CD1c-positive myeloid dendritic cell (primary cell): ENCODE measurements around the gene ZNF580.
A peak's percentile ranks its signal among the peaks of the same experiment; 100 is the strongest.

Source experiments
- DNase-seq: peaks from one replicate; pipeline ENCODE4 v3.0.0-alpha.2; 2016; ENCODE audit errors: extremely low spot score

ZNF580 gene, protein sequence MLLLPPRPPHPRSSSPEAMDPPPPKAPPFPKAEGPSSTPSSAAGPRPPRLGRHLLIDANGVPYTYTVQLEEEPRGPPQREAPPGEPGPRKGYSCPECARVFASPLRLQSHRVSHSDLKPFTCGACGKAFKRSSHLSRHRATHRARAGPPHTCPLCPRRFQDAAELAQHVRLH

DNA sequence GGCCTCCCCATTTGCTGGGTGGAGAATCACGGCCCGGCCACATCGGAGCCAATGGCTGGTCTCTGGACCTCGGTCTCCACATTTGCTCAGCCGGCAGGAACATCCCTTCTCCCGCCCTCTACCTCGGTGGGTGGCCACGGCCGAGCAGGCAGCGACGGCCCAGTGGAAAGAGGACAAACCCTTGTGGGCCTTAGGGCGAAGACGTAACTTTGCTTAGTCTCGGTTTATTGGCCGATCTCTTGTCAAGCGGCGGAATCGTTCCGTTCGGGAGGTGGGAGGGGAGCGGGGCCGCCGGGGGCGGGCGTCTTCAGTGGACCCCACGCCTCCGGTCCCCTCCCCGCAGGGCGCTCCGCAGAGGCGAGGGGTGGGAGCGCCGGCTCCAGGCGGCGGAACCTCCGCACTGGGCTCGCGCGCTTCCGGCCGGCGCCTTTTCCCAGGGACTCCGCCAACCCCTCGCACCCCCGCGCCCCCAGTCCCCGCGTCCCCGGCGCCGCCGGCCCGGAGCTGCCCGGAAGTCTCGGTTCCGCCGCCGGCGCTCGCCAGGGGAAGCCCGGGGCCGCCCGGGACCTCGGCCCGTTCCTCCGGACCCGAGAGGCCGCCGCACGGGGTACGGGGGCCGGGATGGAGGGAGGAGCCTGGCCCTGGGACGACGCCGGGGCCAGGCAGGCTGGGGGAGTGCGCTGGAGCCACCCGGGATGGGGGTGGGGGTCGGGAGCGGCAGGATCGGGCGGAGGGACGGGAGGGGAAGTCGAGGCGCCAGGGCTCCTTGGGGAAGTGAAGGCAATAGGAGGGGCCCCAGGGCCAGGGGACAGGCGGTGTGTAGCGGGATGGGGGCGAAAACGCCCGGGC is at the start of gene ZNF580:
ZNF580 (plus strand) TSS at position 426 of the 849 bp plus-strand sequence. CDS start 1,507 bp downstream, outside the sequence.
- peak; percentile 63 for DNase-seq

DNA sequence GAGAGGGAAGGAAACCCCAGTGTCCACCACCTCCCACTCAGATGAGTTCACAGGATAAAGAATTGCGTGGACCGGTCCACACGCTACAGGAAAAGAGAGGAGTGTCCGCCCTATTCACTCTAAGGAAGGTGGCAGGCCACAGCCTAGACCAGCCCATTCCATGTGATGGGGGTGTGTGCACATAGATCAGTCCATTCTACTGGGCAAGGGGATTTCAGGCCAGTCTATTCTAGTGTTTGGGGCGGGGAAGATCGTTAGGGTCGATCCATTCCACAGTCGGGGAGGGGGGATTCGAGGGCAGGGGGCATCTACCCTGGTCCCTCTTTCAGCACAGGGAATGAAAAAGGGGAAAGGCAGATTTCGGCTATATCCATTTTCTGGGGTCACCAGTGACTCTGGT is 49.2 kb upstream of the ZNF580 start:
- no peak for DNase-seq

GRCh38 chr19:55592391-55593090 is 48.3 kb upstream of the ZNF580 start:
- DNase-seq: no peak

- DNase-seq: no peak
Measured at GRCh38 chr19:55593096-55593772, 47.6 kb upstream of the ZNF580 start.

- DNase-seq: no peak
Measured at GRCh38 chr19:55594996-55595545, 45.7 kb upstream of the ZNF580 start.

- no peak for DNase-seq
Measured at GRCh38 chr19:55596304-55596703, 44.5 kb upstream of the ZNF580 start.

- no peak for DNase-seq
Measured at GRCh38 chr19:55597501-55597921, 43.3 kb upstream of the ZNF580 start.

GRCh38 chr19:55598034-55598433 is 42.8 kb upstream of the ZNF580 start:
- DNase-seq: no peak

DNA sequence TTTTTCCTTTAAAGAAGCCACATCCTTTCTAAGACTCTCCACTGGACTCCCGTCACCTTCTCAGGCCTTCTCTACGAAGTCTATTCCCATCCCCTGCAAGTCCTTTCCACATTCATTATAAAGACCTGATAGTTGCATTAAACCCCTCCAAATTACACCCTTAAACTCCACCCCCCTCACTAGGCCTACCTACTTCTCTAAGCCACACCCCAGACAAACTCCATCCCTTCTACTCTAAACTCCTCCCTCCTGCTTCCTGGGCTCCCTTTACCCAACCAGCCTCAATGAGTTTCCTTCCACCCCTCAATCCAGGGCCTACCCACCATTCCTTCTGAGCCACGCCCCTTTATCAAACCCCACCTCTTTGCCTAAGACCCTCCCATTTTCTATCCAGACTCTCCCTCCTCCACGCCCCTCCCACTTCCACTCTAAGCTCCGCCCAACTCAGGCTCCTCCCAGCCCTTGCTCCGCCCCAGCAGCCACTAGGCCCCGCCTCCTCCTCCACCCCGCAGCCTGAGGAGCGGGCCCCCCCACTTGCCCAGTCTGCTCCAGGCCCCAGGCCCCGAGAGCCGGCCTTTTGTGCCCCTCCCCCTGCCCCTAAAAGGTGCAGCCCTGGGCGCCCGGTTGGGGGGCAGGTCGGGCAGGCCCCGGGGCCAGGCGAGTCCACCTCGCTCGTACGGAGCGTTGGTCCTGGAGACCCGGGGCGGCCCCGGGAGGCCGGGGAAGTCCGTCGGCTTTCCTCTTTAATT is 41.9 kb upstream of the ZNF580 start:
- DNase-seq: peak; percentile 96

GRCh38 chr19:55599468-55599841 is 41.3 kb upstream of the ZNF580 start, which contains the start of gene FIZ1:
Gene FIZ1, minus strand, starts transcription at chr19:55599517. Its CDS starts 1,652 bp downstream, at chr19:55597865.
- DNase-seq: peak; percentile 99

DNA sequence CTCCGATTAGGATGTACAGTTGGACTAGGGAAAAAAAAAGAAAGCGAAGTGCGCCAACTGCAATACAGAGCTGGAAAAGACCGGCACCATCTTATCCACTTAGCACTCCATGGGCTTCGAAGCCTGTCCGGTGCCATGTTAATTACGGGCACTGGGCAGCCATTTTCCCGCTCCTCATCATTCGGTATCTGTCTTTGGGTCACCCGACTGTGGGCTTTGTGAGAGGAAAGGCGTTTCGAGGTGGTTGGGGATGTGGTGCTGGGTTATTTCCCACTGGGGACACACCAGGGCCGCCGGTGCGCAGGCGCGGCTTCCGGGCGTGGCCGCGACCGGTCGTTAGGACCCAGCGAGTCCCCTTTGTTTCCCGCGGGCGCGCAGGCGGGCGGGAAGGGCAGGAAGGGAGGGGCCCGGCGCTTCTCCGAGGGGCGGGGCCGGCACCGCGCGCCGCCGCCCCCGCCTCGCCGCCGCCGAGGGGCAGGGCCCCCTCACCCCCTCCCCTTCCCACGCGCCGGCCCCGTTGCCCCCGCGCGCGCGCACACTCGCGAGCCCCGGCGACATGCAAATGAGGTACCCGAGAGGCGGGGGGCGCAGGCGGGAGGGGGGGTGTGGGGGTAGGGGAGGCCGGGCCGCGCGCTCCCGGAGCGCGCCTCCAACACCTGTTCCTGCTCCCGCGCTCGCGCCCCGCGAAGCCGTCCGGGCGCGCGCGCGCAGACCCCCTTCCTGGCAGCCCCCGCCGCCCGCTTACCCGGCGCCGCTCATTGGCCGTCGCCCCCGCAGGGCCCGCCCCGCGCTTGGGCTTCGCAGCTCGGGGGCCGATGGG is 40.8 kb upstream of the ZNF580 start, which contains the start of gene ZNF524:
ZNF524 (plus strand) TSS at position 447 of the 820 bp plus-strand sequence. CDS start 1,825 bp downstream, outside the sequence.
- peak; percentile 89 for DNase-seq

GRCh38 chr19:55600662-55601028 is 40.2 kb upstream of the ZNF580 start:
- no peak for DNase-seq

GRCh38 chr19:55601084-55601483 is 39.7 kb upstream of the ZNF580 start:
- DNase-seq: no peak

GRCh38 chr19:55602104-55603001 is 38.4 kb upstream of the ZNF580 start:
- no peak for DNase-seq

DNA sequence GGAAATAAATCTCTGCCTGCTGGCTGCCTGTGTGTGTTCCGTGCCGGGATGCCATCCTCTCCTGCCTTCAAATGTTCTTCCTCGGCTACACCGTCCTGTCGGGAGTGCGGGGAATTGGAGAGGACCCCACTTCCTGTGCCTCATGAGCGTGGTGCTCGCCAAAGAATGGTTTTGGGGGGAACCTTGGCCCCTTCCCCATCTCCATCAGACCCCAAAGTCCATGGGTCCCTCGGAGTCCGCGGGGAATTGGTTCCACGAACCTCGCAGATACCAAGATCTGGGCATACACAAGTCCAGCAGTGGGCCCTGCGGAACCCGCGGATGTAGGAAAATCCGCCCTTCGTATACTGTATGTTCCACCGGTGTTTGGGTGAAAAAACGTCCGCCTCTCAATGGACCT is 37.7 kb upstream of the ZNF580 start:
- no peak for DNase-seq

GRCh38 chr19:55603581-55604292 is 37.1 kb upstream of the ZNF580 start:
- DNase-seq: no peak

DNA sequence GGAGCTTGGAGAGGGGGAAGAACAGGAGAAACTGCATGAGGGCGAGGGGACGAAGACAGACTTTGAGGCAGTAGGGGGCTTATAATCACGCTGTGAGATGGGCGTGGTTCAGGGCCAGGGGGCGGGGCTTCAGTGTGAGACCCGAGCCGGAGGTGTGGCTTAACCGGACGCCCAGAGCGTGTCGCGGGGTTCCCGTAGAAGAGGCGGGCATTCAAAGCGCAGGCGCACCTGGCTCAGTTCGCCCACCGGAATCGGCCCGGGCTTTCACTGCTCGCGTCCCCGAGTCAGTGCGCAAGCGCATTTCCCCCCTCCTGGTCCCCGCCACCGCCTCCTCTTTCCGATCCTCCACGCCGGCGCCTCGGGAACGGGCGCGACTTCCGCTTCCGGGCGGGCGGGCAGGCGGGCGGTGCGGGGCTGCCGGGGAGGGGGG is 35.6 kb upstream of the ZNF580 start:
- DNase-seq: peak; percentile 99
